HepG2 (cell line): ENCODE results near the gene CTNND2.

Experiments used
- CREB1 ChIP-seq, 2 experiments: fragments of 450-650 bp in 1 of 2; IDR thresholded peaks; 2 replicates each; pipeline ENCODE4 v1.6.1; 2016 to 2017; ENCODE audit warnings: control low read depth in 1 of 2, mild to moderate bottlenecking in 1 of 2, missing compliant biosample characterization in 1 of 2, missing genetic modification characterization in 1 of 2
- CREB3 ChIP-seq: sonication (generic); formaldehyde crosslinking; IDR thresholded peaks from 2 replicates; pipeline ENCODE4 v1.5.0; 2020; ENCODE audit warnings: missing genetic modification reagents
- CTCF ChIP-seq: sonication (generic); formaldehyde crosslinking; IDR thresholded peaks from 2 replicates; pipeline ENCODE4 v1.5.0; 2020; ENCODE audit warnings: mild to moderate bottlenecking, missing genetic modification reagents, moderate library complexity
- ETV5 ChIP-seq: IDR thresholded peaks from 2 replicates; pipeline ENCODE4 v1.6.1; 2018; ENCODE audit warnings: missing biosample characterization, missing genetic modification reagents, inconsistent platforms, borderline replicate concordance
- NFYB ChIP-seq: sonication (generic); formaldehyde crosslinking; IDR thresholded peaks from 2 replicates; pipeline ENCODE4 v1.4.0; 2020; ENCODE audit warnings: missing genetic modification reagents
- PHF8 ChIP-seq: sonication (generic); formaldehyde crosslinking; IDR thresholded peaks from 2 replicates; pipeline ENCODE4 v1.5.0; 2020; ENCODE audit warnings: missing genetic modification reagents
- POLR2A ChIP-seq, 2 experiments: IDR thresholded peaks; 2 replicates each; pipeline ENCODE4 v1.6.1; 2011; ENCODE audit warnings: low read depth in 2 of 2, low read length in 2 of 2, mild to moderate bottlenecking in 1 of 2, moderate library complexity in 1 of 2; ENCODE audit not compliant: insufficient read depth in 1 of 2
- PRPF4 ChIP-seq: fragments of 200-400 bp; formaldehyde crosslinking; IDR thresholded peaks from 2 replicates; pipeline ENCODE4 v1.6.1; 2016; ENCODE audit warnings: low read length, low read depth; ENCODE audit not compliant: poor library complexity, severe bottlenecking
- RNF219 ChIP-seq: sonication (generic); formaldehyde crosslinking; IDR thresholded peaks from 2 replicates; pipeline ENCODE4 v1.5.0; 2020; ENCODE audit warnings: mild to moderate bottlenecking, missing genetic modification reagents
- SIX4 ChIP-seq: sonication (generic); formaldehyde crosslinking; IDR thresholded peaks from 2 replicates; pipeline ENCODE4 v1.4.0; 2020; ENCODE audit warnings: missing genetic modification reagents
- SP1 ChIP-seq, 2 experiments: fragments of 450-650 bp in 1 of 2; sonication (generic) in 1 of 2; formaldehyde crosslinking in 1 of 2; IDR thresholded peaks; 2 replicates each; pipeline versions ENCODE4 v1.4.0 to v1.6.1; 2016 to 2020; ENCODE audit warnings: missing genetic modification reagents in 1 of 2
- TAF1 ChIP-seq: sonication (generic); formaldehyde crosslinking; IDR thresholded peaks from 2 replicates; pipeline ENCODE4 v1.4.0; 2020; ENCODE audit warnings: missing genetic modification reagents
- ZNF143 ChIP-seq: sonication (generic); formaldehyde crosslinking; IDR thresholded peaks from 2 replicates; pipeline ENCODE4 v1.4.0; 2020; ENCODE audit warnings: missing genetic modification reagents
- ZSCAN21 ChIP-seq: sonication (generic); formaldehyde crosslinking; IDR thresholded peaks from 2 replicates; pipeline ENCODE4 v1.8.0; 2022; ENCODE audit warnings: mild to moderate bottlenecking, missing genetic modification reagents, moderate library complexity, borderline replicate concordance

- no peak for TF ChIP-seq ETV5 (CRISPR knock-in tag)
- TF ChIP-seq TAF1 (CRISPR knock-in tag), result no peak
- TF ChIP-seq ZNF143, result no peak
- TF ChIP-seq CTCF, result no peak
- no peak for TF ChIP-seq RNF219 (CRISPR knock-in tag)
- no peak for TF ChIP-seq SIX4
- no peak for TF ChIP-seq POLR2A (IDR thresholded peaks at IDR 0.05; ENCODE audit: insufficient read depth in 1 of 2, low read depth in 2 of 2, low read length in 2 of 2)
- TF ChIP-seq CREB3 (CRISPR knock-in tag), result no peak
- no peak for TF ChIP-seq ZSCAN21 (CRISPR knock-in tag)
- no peak for TF ChIP-seq NFYB (CRISPR knock-in tag)
- no peak for TF ChIP-seq PRPF4
- TF ChIP-seq CREB1 (IDR thresholded peaks at IDR 0.05), result no peak
- TF ChIP-seq CREB1 (CRISPR knock-in tag; IDR thresholded peaks at IDR 0.05), result no peak
- no peak for TF ChIP-seq SP1 (IDR thresholded peaks at IDR 0.05)
- TF ChIP-seq SP1 (CRISPR knock-in tag; IDR thresholded peaks at IDR 0.05), result no peak
- TF ChIP-seq PHF8 (CRISPR knock-in tag), result no peak
Measured at GRCh38 chr5:11504065-11504885, 400.0 kb downstream of the CTNND2 start.
